ENCODE measurements around the gene APOC1.
A peak's percentile ranks its signal among the peaks of the same experiment; 100 is the strongest.

Gene APOC1

DNA sequence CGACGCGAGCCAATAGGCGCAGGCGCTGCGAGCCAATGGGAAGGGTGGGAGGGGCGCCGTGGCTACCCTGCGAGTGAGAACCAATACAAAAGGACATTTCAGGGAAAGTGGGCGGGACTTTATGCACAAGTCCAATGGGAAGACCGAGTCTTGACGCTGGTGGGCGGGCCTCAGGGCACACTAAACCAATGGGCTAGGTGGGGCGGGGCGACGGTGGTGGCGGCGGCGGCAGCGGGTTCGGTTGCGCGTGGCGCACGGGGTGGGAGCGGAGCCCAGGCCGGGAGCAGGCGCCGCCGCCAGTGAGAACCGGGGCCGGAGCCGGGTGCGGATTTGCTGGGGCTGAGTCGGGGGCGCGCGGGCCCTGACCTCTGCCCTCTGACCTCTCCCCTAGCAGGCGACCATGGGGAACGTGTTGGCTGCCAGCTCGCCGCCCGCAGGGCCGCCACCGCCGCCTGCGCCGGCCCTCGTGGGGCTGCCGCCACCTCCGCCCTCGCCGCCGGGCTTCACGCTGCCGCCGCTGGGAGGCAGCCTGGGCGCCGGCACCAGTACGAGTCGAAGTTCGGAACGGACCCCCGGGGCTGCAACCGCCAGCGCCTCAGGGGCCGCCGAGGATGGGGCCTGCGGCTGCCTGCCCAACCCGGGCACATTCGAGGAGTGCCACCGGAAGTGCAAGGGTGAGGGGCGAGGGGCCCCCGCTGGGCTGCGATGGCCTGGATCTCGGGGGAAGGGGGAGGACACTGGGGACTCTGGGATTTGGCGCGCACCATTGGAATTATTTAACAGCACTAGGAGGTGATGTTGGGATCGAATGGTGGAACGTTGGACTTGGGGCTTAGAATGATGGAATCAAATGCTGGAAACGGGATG lies 23.2 kb upstream of the APOC1 start, which contains the start of gene TOMM40:
Gene TOMM40, plus strand, starts transcription at position 239 of the 867 bp plus-strand sequence. Its CDS starts 162 bp downstream, at position 401.
- TF ChIP-seq, protein P1, sequence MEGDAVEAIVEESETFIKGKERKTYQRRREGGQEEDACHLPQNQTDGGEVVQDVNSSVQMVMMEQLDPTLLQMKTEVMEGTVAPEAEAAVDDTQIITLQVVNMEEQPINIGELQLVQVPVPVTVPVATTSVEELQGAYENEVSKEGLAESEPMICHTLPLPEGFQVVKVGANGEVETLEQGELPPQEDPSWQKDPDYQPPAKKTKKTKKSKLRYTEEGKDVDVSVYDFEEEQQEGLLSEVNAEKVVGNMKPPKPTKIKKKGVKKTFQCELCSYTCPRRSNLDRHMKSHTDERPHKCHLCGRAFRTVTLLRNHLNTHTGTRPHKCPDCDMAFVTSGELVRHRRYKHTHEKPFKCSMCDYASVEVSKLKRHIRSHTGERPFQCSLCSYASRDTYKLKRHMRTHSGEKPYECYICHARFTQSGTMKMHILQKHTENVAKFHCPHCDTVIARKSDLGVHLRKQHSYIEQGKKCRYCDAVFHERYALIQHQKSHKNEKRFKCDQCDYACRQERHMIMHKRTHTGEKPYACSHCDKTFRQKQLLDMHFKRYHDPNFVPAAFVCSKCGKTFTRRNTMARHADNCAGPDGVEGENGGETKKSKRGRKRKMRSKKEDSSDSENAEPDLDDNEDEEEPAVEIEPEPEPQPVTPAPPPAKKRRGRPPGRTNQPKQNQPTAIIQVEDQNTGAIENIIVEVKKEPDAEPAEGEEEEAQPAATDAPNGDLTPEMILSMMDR (IDR thresholded peaks at IDR 0.05; ENCODE audit: insufficient read depth, low read depth, low read length, missing control alignments): no peak
- DNase-seq (ENCODE audit: low read depth): peak; percentile 100
- H3K4me3 ChIP-seq (ENCODE audit: low read depth, low read length): peak within 1 kb of the TSS; percentile 86

DNA sequence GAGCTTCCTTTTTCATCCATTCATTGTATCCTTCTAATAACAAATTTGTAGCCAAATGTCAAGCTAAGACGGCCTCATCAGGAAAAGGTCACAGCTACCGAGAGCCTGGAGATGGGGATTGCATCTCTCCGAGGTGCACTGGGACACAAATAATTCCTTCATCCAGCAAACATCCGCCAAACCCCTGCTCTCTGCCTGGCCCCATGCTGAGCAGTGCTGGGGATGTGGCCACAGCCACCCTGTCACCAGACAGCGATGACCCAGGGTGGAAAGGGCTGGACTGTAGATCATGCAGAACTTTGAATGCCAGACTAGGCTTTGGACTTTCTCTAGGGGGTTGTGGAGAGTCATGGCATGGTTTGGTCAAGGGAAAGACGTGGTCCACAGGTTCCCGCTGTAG lies 21.5 kb upstream of the APOC1 start:
- TF ChIP-seq, protein P1 (IDR thresholded peaks at IDR 0.05; ENCODE audit: insufficient read depth, low read depth, low read length, missing control alignments): no peak
- H3K4me3 ChIP-seq (ENCODE audit: low read depth, low read length): no peak overlapping the region
- DNase-seq (ENCODE audit: low read depth): no peak

DNA sequence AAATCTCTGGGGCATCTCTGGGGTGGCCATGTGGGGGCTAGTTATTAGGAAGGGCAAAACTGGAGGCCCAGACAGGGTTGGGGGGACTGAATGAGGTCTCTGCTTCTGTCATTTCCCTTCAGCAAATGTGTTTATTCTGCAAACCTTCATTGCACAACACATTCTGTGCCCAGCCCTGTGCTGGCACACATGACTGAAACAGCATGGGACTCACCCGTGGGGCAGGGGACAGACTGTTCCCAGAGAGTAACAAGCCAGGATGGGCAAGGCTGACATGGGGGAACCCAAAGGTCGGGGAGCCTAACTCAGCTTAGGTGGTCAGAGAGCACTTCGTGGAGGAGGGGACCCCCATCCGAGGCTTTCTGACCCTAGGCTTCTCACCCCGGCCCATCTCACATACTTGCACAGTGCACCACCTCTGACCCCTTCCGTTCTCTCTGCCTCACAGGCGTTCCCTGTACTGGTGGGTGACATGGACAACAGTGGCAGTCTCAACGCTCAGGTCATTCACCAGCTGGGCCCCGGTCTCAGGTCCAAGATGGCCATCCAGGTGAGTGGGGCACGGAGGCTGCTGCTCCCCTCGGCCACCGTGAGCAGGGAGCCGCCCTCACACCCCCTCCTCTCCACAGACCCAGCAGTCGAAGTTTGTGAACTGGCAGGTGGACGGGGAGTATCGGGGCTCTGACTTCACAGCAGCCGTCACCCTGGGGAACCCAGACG lies 20.9 kb upstream of the APOC1 start:
- TF ChIP-seq, protein P1 (IDR thresholded peaks at IDR 0.05; ENCODE audit: insufficient read depth, low read depth, low read length, missing control alignments): no peak
- DNase-seq (ENCODE audit: low read depth): no peak
- no peak overlapping the region for H3K4me3 ChIP-seq (ENCODE audit: low read depth, low read length)

DNA sequence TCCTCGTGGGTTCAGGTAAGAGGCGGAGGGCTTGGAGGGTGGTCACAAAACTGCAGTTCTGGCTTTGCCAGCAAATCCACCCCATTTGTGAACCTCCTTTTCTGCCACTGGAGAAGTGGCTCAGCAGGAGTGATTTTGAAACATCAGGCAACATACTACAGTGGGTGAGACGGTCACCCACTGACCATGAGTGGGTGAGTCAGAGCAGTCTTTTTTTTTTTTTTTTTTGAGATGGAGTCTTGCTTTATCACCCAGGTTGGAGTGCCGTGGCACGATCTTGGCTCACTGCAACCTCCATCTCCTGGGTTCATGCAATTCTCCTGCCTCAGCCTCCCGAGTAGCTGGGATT lies 20.4 kb upstream of the APOC1 start:
- H3K4me3 ChIP-seq (ENCODE audit: low read depth, low read length): no peak overlapping the region
- TF ChIP-seq, protein P1 (IDR thresholded peaks at IDR 0.05; ENCODE audit: insufficient read depth, low read depth, low read length, missing control alignments): no peak
- no peak for DNase-seq (ENCODE audit: low read depth)

DNA sequence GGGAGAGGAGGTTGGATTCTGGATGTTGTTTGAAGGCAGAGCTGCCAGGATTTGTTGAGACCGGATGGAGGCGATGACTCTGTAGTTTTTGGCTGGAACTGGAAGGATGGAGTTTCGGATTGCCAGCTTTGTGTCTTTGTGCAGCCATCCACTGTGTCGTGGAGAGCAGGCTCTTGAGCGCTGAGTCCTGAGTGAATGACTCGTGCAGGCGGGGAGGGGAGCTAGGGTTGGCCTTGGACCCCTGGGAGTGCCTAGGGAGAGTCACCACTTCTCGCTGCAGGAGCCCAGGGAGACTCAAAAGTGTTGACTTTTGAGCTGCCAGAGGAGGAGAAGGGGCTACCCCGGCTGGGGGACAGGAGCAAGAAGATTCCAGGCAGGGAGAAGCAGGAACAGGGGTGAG lies 19.5 kb upstream of the APOC1 start:
- no peak overlapping the region for H3K4me3 ChIP-seq (ENCODE audit: low read depth, low read length)
- TF ChIP-seq, protein P1 (IDR thresholded peaks at IDR 0.05; ENCODE audit: insufficient read depth, low read depth, low read length, missing control alignments): no peak
- no peak for DNase-seq (ENCODE audit: low read depth)

DNA sequence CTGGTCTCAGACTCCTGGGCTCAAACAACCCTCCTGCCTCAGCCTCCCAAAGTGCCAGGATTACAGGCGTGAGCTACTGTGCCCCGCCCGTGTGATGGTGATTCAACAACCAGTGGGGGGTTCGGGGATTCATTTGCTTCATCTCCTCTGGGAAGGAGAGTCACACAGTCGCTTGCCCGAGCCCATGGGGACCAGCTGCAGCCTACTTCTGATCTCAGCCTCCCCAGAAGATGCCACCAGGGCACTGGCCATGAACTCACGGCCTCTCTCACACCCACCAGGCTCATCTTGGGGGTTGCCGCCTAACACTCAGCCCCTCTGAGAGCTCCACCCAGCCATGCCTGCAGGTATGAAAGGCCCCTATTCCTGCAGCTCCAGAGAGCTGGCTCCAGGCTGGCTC lies 16.6 kb upstream of the APOC1 start:
- TF ChIP-seq, protein P1 (IDR thresholded peaks at IDR 0.05; ENCODE audit: insufficient read depth, low read depth, low read length, missing control alignments): no peak
- H3K4me3 ChIP-seq (ENCODE audit: low read depth, low read length): no peak overlapping the region

More for the DNA sequence above, 16.6 kb upstream of the APOC1 start:
- no peak for DNase-seq (ENCODE audit: low read depth)

Data from GM12865 (cell line).